HEK293T (cell line): ENCODE data around the gene ABLIM2.

Experiments
- CTCF ChIA-PET: fragments of 350-600 bp; formaldehyde crosslinking; extraction: SDS; loops from one replicate; lab custom pipeline; 2021; ENCODE audit warnings: antibody characterized with exemption, inconsistent platforms; lab: Yijun Ruan, JAX
- POLR2A ChIA-PET: fragments of 350-600 bp; formaldehyde crosslinking; extraction: SDS; loops from one replicate; lab custom pipeline; 2020; ENCODE audit warnings: antibody characterized with exemption, inconsistent platforms; lab: Yijun Ruan, JAX
- DNase-seq: peaks from one replicate; pipeline ENCODE4 v3.0.0; 2012; ENCODE audit warnings: mixed read lengths; ENCODE audit errors: extremely low spot score
- ARNT ChIP-seq: fragments of 450-650 bp; IDR thresholded peaks from 2 replicates; pipeline ENCODE4 v1.6.1; 2017; ENCODE audit warnings: mild to moderate bottlenecking
- BHLHE40 ChIP-seq: fragments of 450-650 bp; IDR thresholded peaks from 2 replicates; pipeline ENCODE4 v1.6.1; 2016; ENCODE audit warnings: mild to moderate bottlenecking, moderate library complexity, borderline replicate concordance
- CTBP1 ChIP-seq: fragments of 450-650 bp; IDR thresholded peaks from 2 replicates; pipeline ENCODE4 v1.6.1; 2016; ENCODE audit warnings: borderline replicate concordance
- ELF4 ChIP-seq: fragments of 450-650 bp; IDR thresholded peaks from 2 replicates; pipeline ENCODE4 v1.6.1; 2017; ENCODE audit warnings: antibody characterized with exemption
- FOXA1 ChIP-seq: fragments of 450-650 bp; IDR thresholded peaks from 2 replicates; pipeline ENCODE4 v1.6.1; 2016; ENCODE audit warnings: mild to moderate bottlenecking
- FOXK2 ChIP-seq: fragments of 450-650 bp; IDR thresholded peaks from 2 replicates; pipeline ENCODE4 v1.6.1; 2016; ENCODE audit warnings: mild to moderate bottlenecking
- FOXM1 ChIP-seq: fragments of 450-650 bp; IDR thresholded peaks from 2 replicates; pipeline ENCODE4 v1.6.1; 2017; ENCODE audit warnings: mild to moderate bottlenecking, borderline replicate concordance
- HDGF ChIP-seq: fragments of 450-650 bp; IDR thresholded peaks from 2 replicates; pipeline ENCODE4 v1.6.1; 2017; ENCODE audit warnings: antibody characterized with exemption, borderline replicate concordance
- L3MBTL2 ChIP-seq: fragments of 450-650 bp; conservative IDR thresholded peaks from 2 replicates; pipeline ENCODE4 v1.6.1; 2016; ENCODE audit warnings: mild to moderate bottlenecking
- LEF1 ChIP-seq: fragments of 450-650 bp; IDR thresholded peaks from 2 replicates; pipeline ENCODE4 v1.6.1; 2017; ENCODE audit warnings: mild to moderate bottlenecking, borderline replicate concordance
- NFRKB ChIP-seq: fragments of 450-650 bp; IDR thresholded peaks from 2 replicates; pipeline ENCODE4 v1.6.1; 2016; ENCODE audit warnings: mild to moderate bottlenecking, moderate library complexity
- SP1 ChIP-seq: fragments of 450-650 bp; IDR thresholded peaks from 2 replicates; pipeline ENCODE4 v1.6.1; 2017
- SUZ12 ChIP-seq: fragments of 450-650 bp; IDR thresholded peaks from 2 replicates; pipeline ENCODE4 v1.6.1; 2016; ENCODE audit warnings: mild to moderate bottlenecking
- TARDBP ChIP-seq: fragments of 450-650 bp; IDR thresholded peaks from 2 replicates; pipeline ENCODE4 v1.6.1; 2016
- ZNF384 ChIP-seq: fragments of 450-650 bp; IDR thresholded peaks from 2 replicates; pipeline ENCODE4 v1.6.1; 2016
- TF ChIP-seq, protein P1 (sequence below): fragments of 450-650 bp; IDR thresholded peaks from 2 replicates; pipeline ENCODE4 v1.6.1; 2016

The ABLIM2 gene

DNA sequence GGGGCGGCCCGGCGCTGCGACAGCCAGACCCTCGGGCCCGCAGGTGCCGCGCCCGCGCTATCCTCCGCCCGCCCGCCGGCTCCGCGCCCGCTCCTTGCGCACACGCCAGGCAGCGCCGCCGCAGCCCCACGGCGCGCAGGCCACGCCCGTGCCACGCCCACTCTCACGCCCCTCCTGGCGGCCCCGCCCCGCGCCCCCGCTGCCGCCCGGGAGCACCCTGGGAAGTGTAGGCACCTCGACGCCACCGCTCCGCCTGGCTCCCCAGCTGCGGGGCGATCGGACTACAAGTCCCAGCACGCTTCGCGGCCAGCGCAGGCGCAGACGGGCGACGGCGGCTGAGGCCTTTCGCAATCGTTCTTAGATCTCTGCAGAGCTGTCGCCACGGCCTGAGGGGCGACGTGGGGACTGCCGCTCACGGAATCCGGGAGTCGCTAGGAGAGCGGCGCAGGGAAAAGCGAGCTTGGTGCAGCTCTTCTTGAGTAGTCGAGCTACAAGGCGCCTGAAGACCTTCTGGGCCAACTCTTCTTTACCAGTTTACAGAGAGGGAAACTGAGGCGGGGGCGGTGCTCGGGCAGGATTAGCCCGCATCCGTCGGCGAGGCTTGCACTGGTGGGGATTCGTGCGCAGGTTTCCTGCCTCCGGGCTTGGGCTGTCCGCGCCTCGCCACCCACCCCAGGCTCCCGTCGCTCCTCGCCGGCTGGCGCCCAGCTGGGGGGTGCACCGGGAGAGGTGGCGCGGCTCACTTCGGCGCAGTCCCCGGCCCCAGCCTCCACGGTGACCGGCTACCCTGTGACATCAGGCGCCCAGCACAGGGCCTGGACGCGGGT, at the start of gene ABLIM2:
Gene ABLIM2 (minus strand): TSS at position 104 of the 827 bp plus-strand sequence. CDS start 124 bp downstream, outside the sequence.
- CTCF ChIA-PET, result no interaction called here
- POLR2A ChIA-PET, result interaction anchor here (1.0 to 1.8 kb wide), 4 partner anchors 8 to 145 kb away, joined by 3 to 6 read pairs (median 3); no protein-coding TSS in a partner anchor
- TF ChIP-seq HDGF (no peak), SUZ12 (no peak), L3MBTL2 (peak; percentile 57), SP1 (no peak), LEF1 (no peak)
- peak; percentile 99 for DNase-seq

DNA sequence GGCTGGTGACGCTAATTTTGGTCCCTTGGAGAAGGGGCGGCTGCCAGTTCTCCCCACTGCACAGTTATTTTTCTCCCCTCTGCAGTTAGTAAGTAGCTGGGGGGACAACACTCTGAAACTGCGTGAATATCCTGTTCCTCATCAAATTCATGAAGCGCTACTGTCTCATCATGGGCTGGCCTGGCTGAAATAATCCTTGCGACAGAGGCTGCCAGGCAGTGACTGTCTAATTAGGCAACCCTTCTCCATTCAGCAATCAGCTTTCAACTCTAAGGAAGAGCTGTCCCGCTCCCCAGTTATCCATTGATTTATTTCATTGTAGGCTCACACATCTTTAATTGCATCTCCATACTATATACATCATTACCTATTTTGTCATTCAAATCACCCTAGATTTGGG, 48.7 kb upstream of the ABLIM2 start:
- TF ChIP-seq LEF1 (no peak), CTBP1 (no peak), ELF4 (no peak), FOXA1 (no peak), HDGF (no peak), L3MBTL2 (no peak), SUZ12 (no peak)
- ChIA-PET POLR2A (no interaction called here), CTCF (no interaction called here)
- DNase-seq, result no peak

DNA sequence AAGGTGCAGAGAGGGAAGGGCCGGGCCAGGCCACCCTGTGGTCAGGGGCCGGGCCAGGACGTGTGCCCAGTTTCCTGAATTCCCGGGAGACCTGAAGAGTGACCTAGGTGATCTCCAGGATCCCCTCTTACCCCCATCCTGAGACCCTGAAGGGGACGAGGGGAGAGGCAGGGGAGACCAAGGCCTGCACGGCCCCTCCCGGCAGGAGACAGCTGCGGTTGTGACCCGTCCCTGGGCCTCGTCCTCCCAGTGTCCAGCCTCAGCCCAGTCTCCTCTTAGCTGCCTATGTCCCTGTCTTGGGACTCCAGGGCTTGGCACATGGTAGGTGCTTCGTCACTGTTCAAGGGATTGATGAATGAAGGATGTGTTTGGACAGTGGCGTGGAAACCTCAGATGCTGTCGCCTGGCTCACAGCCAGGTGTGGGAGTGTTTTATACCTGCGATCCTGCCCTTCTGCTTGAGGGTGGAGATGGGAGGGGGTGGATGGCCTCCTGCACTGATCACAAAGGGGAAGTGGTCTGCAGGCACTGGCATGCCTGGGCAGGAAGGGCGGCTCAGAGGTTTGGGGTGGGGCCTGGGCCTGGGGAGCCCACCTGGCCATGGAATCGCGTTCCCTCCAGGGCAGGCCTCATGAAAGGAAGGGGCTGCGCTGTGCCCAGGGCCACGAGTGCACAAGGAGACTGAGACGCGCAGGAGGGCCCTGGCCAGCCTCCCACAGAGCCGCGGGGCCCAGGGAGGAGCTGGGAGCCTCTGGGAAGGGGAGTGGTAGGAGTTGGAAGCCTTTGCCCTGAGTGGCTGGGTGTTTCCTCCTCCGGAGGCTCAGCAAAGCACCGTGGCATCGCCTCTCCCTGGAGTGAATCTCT, 47.4 kb upstream of the ABLIM2 start:
- ChIA-PET CTCF (interaction anchor here (1.1 kb wide), 1 partner anchor 36 kb away, joined by 3 read pairs; no protein-coding TSS in a partner anchor), POLR2A (no interaction called here)
- DNase-seq, result no peak
- TF ChIP-seq ELF4, result no peak
- TF ChIP-seq BHLHE40, result no peak
- TF ChIP-seq FOXA1, result no peak
- no peak for TF ChIP-seq CTBP1
- no peak for TF ChIP-seq ARNT
- no peak for TF ChIP-seq L3MBTL2
- TF ChIP-seq SP1, result no peak
- TF ChIP-seq, protein P1, sequence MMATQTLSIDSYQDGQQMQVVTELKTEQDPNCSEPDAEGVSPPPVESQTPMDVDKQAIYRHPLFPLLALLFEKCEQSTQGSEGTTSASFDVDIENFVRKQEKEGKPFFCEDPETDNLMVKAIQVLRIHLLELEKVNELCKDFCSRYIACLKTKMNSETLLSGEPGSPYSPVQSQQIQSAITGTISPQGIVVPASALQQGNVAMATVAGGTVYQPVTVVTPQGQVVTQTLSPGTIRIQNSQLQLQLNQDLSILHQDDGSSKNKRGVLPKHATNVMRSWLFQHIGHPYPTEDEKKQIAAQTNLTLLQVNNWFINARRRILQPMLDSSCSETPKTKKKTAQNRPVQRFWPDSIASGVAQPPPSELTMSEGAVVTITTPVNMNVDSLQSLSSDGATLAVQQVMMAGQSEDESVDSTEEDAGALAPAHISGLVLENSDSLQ, result no peak
- no peak for TF ChIP-seq ZNF384
- TF ChIP-seq LEF1, result no peak
- TF ChIP-seq FOXM1, result no peak
- TF ChIP-seq FOXK2, result no peak
- no peak for TF ChIP-seq SUZ12
- TF ChIP-seq NFRKB, result no peak

DNA sequence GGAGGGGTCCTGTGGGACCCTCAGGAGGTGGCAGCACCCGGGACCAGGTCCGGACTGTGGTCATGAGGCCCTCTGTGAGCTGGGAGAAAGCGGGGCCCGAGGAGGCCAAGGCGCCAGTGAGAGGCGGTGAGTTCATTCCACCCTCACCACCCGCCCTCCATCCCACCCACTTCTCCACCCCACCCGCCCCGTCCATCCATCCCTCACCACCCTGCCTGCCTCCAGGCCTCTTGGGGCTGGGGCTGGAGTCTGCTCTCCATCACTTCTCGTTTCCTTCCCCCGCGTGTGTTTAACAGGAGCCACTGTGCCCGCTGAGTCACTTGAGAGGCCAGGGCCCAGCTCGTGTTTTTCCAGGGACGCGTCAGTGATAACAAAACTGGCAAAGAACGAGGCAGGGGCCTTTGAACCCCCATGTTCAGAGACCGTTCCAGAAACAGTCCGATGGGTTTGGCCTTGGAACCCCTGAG, 46.7 kb upstream of the ABLIM2 start:
- no peak for TF ChIP-seq SP1
- no peak for TF ChIP-seq FOXA1
- no peak for TF ChIP-seq TARDBP
- TF ChIP-seq SUZ12, result no peak
- DNase-seq, result no peak
- POLR2A ChIA-PET, result no interaction called here
- CTCF ChIA-PET, result no interaction called here

DNA sequence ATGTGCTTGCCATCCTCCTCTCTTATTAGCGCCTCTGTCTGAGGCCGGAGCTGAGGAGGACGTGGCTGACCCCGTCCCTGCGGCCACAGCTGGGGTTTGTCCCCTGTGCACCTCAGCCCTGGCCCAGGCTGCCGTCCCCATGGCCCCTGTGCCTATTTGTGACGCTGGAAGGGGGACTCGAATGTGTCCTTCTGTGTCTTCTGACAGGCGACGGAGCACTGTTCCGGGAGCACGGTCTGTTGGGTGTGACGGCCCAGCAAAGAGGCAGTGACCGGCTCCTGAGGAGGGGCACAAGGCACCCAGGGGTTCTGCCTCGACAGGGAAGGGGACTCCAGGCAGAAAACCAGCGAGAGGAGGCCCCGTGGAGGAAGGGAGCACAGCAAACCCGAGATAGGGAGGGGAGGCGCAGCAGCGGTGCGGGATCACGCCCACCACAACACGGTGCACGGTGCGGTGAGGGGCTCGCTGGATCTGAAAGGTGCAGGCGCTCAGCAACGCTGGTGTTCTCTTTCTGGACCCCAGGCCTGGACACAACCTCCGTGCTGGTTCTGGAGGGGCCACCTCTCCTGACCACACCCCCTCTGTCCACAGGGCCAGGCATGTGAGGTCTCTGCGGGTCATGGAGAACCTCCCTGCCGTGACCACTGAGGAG, 46.1 kb upstream of the ABLIM2 start:
- no peak for DNase-seq
- TF ChIP-seq HDGF (no peak), FOXK2 (no peak), NFRKB (no peak), ZNF384 (no peak), LEF1 (no peak), FOXM1 (no peak), L3MBTL2 (no peak), ELF4 (no peak), SUZ12 (no peak), ARNT (no peak)
- TF ChIP-seq, protein P1, result no peak
- ChIA-PET POLR2A (no interaction called here), CTCF (no interaction called here)

DNA sequence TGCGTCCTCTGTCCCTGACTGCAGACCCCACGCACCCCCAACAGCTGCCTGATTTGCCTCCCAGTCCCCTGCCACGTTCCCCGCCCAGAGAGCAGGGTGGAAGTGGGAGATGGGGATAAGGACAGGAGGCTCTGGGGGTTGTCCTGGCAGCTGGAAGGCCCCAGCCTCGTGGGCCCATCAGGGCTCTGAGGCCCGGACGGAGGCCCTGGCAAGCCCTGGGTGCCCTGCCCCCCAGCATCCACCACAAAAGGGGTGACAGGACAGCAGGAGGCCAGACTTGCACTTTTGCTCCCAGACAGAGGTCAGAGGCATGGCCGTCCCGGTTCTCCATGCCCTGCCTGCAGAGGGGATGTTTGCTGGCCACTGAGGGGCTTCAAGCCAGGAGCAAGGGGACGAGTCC, 45.2 kb upstream of the ABLIM2 start:
- ChIA-PET POLR2A (no interaction called here), CTCF (no interaction called here)
- TF ChIP-seq FOXK2 (no peak), CTBP1 (no peak)
- no peak for DNase-seq

DNA sequence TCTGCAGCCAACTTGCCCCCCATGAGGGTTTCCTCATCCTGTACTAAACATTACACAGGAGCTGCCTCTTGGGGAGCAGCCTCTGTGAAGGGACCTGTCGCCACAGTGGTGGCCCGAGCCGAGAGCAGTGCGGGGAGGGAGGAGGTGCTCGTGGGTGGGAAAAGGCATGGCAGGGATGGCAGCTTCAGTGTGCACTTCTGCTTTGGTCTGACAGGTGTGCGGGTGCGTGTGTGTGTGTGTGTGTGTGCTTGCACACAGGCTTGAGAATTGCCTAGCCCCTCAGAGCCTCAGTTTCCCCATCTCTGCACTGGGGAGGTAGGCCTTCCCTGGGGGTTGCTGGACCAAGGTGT, 44.4 kb upstream of the ABLIM2 start:
- ChIA-PET CTCF (no interaction called here), POLR2A (no interaction called here)
- TF ChIP-seq ARNT (no peak), SUZ12 (no peak), L3MBTL2 (no peak), FOXK2 (no peak), CTBP1 (no peak), LEF1 (no peak), BHLHE40 (no peak), SP1 (no peak), ZNF384 (no peak), HDGF (no peak), TARDBP (no peak), FOXM1 (no peak), NFRKB (no peak), FOXA1 (no peak), ELF4 (no peak)
- TF ChIP-seq, protein P1, result no peak
- DNase-seq, result no peak
